GM18867 (cell line): ENCODE results near the gene HOXC13.

Experiments used
- ATAC-seq: cut with Tn5 transposase; IDR thresholded peaks from one replicate; pipeline ENCODE4 v1.9.1; 2021; ENCODE audit warnings: mild to moderate bottlenecking, moderate library complexity; ENCODE audit not compliant: unreplicated experiment

Gene HOXC13, protein sequence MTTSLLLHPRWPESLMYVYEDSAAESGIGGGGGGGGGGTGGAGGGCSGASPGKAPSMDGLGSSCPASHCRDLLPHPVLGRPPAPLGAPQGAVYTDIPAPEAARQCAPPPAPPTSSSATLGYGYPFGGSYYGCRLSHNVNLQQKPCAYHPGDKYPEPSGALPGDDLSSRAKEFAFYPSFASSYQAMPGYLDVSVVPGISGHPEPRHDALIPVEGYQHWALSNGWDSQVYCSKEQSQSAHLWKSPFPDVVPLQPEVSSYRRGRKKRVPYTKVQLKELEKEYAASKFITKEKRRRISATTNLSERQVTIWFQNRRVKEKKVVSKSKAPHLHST

DNA sequence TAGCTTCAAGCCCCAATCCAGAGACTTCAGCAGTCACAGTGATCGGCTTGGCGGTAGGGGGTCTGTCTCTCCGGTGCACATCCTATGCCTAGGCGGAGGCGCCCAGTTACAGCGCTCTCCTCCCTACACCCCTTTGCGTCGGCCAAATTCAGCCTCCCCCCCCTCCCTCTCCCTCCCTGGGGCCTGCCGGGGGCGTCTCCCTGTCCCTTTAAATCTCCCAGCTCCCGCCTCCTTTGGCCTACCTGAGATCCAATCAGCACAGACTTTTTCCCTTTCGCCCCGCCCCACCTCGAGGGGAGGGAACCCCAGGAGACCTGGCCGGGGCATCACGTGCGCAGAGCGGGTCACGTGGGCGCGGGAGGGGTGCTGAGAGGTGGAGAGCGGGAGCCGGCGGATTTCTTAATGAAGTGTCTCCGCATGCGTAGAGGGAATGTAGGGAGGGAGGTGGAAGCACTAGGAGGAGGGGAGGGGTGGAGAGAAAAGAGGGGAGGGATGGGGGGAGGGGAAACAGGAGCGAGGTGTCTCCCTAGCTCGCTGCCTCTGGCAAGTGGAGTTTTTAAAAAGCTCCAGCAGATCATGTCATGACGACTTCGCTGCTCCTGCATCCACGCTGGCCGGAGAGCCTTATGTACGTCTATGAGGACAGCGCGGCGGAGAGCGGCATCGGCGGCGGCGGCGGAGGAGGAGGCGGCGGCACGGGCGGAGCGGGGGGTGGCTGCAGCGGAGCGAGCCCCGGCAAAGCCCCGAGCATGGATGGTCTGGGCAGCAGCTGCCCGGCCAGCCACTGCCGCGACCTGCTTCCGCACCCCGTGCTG is at the start of gene HOXC13:
TSS of gene HOXC13 (plus strand) at position 506 of the 815 bp plus-strand sequence. CDS start at position 582, 76 bp downstream.
- no peak for ATAC-seq

DNA sequence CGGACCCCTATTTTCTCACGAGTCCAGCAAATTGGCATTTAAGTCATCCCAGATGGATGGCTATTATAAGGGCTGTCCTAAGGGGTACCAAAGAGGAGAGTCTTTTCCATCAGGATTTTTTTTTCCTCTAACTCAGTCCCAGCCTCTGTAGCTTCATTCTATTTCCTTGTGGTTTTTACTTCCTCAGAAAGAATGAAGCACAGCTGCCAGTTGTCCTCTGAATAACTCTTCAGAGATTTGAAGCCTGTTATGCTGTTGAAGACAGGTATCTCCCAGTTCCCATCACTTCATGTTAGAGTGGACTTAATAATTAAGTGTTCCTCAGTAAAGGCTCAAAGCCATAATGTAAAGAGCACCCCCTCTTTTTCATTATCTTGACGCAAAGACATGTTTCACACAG is 48.5 kb upstream of the HOXC13 start:
- no peak for ATAC-seq

DNA sequence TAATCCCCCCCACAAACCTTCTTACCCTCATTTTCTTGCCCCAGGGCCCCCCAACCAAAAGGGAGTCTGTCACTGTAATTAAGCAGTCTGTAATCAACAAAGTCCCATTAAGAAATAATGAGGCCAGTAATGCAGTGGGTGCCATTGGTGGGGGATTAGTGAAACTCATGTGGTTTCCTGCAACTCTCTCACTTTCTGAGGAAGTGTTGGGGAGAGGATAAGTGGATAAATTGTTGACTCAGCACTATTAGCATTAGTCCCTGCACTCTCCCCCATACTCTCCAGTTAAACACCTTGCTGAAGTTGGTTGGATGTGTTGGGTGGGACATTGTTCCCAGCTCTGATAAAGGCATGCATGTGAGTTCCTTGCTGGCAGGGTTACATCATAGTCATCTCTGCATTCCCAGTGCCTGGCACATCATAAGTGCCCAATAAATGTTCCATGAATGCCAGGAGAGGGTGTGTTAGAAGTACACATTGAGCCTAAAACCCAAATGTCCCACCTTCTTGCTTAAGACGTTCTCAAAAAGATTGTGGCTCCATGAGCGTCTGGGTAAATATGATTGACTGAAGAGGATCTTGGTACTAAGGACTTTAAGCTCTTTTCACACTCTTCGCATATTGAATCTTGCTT is 45.8 kb upstream of the HOXC13 start:
- no peak for ATAC-seq

DNA sequence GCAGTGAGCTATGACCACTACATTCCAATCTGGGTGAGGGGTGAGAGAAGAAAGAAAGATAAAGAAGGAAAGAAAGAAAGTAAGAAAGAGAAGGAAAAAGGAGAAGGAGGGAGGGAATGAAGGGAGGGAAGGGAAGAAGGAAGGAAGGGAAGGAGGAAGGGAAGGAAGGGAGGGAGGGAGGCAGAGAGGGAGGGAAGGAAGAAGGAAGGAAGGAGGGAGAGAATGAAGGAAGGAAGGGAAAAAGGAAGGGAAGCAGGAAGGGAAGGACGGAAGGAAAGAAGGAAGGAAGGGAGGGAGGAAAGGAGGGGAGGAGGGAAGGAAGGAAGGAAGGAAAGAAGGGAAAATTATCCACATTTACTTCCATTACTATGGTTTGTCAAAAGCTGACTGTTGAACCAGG is 39.4 kb upstream of the HOXC13 start:
- no peak for ATAC-seq

DNA sequence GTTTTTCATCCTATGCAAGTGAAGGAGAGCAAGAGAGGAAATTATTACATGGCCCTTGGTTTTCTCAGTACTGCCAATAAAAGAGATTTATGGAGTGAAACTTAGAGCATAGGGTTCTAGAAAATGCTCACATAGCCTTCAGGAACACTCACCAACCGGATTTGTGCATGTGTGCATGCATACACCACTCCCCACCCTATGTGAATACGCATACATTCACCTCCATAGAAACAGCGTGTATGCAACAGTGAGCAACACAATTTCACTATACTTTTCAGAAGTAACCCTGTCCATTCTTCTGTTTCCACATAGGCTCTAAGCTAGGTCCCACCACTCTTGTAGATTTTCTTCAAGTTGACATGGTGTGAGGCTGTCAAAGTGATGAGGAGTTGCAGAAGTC is 31.5 kb upstream of the HOXC13 start:
- ATAC-seq, result no peak

DNA sequence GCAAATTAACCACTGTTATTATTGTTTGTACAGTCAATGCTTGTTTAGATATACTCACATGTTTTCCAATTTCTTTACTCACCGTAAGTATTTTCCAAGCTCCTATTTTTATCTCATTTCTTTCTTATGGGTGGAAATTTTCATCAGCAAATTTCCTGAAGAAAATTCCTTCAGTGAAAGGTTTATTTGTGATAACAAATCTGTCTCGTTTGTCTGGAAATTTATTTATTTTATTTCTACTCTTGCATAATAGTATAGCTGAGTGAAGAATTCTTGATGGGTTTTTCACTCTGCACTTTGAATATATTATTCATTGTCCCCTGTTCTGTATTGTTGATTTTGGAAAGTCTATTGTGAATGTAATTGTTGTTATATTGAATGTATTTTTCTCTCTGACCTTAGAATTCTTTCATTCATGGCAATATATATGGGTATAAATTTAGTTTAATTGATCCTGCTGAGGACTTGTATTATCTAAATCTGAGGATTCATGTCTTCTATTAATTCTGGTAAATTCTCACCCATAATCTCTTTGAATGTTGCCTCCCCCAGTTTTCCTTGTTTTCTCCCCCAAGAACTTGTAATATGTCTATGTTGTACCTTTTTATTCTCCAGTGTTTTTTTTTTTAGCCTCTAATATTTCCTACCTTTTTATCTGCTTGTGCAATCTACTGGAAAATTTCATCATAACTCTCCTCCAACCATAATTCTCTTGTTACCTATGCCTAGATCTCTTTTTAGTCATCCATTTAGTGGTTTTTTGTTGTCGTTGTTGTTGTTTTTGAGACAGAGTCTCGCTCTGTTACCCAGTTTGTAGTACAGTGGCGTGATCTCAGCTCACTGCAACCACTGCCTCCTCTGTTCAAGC is 21.6 kb upstream of the HOXC13 start:
- ATAC-seq, result no peak

DNA sequence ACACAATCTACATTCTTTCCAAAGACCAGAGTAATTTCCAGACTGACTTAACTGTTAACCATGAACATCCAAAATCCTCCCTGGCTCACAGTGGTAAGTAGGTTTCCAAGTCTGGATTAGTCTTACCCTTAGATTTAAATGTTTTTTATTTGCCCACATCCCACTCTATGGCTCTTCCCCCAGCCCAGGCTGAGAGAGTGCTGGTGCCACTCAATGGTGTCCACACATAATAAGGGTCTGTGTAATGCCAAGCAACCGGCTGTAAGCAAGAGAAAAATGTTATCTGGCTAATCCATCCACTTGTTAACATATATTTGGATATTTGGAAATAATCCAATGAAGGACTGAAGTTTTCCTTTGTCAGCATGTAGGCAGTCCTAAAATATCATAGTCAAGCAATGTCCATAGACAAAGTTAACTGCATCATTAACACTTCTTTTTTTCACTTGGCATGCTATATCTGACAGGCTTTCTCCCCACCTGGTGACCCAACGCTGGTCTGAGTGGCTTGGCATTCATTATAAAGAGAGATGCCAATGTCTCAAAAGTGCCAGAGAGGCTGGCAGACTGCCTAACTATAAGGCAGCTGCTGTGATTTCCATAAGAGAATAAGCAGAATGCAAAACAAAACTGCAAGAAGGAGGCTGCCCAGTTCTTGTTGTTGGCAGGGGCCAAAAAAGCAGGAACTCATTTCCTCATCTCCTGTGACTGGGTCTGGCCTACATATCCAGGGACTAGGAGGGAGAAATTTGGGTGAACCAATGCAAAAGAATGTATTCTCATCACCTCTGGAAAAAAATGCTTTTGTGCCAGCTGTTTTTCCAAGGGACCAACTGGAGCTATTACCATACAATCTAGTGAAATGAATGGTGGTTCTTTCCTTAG is 13.9 kb upstream of the HOXC13 start:
- no peak for ATAC-seq

DNA sequence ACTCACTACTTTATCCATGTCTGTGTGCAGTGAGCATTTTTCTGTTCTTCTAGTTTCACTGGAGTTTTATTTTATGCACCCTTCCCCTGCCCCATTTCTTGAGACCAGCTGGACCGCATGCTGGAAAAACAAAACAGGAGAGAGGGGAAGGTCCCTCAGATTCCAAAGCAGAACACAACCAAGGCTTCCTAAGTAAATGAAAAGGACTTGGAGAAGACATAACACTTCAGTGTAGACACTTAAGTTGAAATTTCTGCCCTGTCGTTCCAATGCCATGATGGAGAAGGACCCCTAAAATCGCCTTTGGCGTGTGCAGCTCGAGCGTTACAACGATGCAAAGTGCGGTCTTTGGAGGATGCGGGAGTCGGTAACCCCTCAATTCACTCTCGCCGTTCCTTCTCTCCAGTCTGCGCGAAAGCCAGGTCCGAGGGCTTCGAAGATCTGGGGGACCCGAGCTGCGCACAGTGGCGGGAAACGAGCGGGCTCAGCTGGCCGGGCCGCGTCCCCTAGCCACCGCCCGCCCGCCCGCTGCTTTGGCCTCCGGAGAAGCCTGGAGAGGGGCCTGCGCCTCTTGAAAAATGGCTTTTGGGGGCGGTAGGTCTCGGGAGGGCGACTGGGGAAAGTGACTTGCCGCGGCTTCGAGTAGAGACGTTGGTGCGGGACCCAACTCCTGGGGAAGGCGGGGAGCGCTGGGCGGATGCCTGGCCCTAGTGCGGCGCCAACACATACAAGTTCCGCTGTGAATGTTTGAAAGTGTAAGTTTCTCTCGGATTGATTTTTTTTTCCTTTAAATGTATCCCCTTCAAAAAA is 11.2 kb upstream of the HOXC13 start:
- no peak for ATAC-seq

DNA sequence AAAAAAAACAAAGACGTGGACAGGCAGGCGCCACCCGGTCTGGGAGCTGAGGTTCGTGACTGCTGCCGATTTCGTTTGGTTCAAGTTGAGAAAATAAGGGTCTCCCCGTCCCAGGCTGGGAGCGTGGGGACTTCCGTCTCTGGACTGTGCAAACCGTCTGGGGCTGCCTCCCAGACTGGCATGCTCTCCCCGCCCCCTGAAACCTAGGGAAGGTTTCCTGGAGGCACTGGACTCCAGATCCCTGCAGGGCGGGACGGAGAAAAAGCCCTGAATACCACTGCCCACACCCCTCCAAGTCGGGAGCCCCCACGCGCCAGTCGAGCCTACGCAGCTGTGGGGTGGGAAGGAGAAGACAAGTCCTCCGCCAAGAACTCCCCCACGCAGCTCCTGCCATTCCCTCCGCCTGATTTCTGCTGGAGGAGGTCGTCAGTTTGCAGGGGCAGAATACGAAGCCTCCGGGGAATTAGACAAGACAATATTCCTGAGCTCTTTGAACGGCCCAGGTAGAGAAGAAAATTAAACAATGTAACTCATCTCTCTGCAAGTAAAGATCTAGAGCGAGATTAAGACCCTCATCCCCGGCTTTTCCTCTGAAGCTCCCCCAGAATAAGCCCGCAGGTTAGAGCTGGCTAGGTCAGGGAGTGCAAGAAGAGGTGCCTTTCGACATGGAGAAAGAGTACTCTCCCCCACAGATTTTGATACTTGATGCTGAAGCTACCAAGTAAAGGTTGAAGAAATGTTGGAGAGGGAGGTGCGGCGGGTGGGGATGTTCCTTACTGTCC is 10.4 kb upstream of the HOXC13 start:
- ATAC-seq, result no peak

DNA sequence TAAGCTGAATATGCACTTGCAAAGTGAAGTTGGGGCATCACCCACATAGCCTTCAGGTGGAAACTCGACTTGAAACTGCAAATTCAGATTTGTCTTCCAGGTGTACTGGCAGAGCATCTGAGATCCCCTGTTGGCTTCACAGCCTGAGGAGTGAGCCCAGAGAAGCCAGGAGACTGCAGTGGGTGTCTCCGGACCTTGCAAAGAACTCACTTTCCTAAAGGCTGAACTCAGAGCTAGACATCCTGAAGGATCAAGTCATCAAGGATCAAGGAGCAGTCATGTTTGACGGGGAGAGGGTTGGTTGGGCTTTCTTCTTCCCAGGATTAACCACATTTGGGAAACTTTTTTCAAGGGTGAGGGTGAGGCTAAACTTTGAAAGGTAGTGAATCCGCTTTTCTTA is 9.1 kb upstream of the HOXC13 start:
- no peak for ATAC-seq

DNA sequence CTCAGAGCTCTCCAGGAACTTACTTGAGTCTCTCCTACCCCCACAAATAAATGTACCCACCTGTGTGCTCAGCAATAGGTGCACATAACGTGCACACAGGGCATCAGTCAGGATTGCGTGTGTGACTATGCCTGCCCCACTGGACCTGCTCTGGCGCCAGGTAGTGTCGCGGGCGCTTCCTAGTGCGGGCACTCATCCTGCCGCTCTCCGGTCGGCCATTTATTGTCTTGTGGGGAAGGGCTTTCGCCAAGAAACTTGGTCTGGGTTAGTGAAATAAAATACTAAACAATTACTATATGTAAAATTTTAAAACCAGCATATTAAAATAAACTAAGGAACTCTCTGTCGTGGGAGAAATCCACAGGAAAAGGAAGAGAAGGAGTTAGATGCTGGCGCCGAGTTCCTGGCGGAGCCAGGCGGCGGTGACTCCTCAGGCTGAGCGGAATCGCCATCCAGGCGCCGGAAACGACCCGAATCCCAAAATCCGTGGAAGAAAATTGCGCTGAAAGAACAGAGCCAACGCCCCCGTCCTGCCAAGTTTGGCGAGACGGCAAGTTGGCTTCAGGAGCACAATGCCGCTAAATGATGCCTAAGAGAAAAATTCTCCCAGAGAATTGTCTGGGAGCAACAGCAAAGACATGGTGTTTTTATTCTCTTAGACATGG is 7.9 kb upstream of the HOXC13 start:
- no peak for ATAC-seq

DNA sequence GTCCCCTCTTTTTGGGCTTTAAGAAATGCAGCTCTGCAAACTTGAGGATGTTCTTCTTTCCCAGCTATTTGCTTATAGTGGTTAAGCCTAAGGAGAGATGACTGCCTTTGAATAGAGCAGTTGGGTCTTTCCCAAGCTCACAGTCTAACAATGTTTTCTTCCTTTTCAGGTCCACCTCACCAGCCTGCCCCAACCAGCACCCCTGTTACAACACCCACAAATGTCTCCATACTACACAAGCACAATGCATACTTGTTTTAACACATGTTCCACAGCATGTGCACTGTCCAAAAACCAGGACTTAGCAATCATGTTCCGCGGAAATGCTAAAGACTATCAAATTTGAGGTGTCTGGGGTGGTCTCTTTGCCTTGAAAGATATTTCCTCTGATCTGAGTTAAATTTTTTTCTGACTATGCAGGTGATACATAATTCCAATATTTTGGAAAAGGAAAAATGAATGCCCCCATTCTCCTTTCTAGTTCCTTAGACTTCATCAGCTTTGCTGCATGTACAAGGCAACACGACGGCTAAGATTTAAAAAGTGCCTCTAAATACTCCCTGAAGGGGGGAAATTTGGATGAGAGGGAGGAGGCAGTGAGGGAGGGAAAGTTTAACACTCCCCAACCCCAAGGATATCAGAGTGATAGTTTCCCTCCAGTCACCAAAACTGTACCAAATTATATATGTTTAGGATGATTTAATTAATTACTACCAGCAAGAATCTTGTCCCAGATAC is 6.6 kb upstream of the HOXC13 start:
- ATAC-seq, result no peak

DNA sequence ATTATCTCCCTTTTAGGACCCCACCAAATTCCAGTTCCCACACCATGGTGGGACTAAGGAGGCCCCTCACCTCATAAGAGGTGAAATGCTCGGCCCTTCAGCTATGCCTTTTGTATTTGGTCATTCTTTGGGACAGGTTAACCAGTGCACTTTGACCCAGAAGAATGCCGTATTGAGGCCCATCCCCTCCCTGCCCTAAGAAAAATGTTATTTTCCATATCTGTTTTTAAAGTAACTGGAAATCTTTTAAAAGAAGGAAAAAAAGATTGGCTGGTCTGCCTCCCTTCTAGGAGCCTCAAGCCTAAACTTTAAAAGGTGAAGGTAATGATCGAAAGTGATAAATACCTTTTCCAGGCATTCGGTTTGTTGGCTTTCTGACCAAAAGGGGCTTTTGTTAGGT is 5.7 kb upstream of the HOXC13 start:
- no peak for ATAC-seq

DNA sequence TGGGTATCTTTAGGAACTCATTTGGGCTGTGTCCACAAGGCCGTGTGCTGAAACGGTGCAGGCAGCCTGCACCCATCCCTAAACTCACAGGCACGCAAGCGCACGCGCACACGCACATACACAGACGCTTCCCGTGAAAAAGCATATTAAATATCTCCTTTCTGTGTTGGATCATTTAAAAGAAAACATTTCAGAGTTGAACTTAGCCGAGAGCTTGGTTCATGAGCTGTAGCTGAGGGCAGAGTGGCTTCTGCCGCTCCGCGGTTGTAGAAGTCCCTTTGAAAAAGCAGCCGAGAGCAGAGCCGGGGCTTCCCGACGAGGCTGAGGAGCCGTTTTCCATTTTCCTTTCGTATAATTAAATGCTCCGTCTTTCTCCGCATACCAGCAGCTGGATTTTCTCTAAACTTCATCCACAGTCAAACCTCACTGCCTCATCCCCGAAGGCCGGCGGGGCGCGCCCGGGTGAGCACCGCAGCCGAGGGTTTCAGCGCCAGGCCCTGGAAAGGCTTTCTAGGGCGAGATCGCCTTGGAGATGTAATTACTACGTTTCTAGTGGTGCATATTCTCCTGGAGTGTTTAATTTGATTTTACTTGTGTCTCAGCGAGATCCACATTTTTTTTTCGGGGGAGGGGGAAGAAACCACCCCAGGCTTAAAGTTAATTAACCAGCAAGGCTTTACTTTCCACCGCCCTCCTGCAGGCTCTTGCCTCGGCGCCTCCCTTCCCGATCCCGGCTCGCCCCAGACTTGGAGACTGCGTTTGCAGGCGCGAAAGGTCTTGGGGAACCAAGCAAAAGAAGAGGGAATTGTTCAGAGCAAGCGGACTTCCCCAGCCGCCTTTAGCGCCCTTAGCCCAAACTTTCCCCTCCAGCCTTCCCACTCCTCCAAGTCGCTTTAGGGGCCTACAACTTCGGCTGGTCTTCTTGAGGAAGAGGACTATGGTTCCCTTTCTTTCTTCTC is 3.0 kb upstream of the HOXC13 start:
- no peak for ATAC-seq

DNA sequence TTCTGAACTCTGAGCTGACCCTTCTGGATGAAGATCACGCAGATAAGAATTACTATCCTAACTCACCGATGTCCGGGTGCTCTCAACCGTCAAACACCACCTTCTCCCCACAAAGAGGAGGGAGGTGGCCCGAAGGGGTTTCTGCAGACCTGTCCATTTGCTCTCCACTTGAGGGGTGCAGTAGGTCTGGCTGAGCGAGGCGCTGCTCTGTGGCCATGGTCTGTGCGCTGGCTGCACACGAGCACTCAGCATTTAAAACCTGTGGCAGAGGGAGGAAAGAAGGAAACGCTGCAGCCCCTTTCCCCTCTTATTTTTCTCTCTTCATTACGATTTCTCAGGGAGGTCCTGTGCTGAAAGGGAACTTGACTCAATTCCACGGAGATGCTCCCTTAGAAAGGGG is 1.5 kb upstream of the HOXC13 start:
- ATAC-seq, result no peak
